ENCODE measurements around the gene CDC45. TPM values are rescaled to one million over a fixed set of nuclear protein-coding genes. Genes with fewer than 3 reads are reported as not detected.

Gene CDC45
- total RNA-seq, 4 donors from 2014 or later = 0.27 TPM; not detected in 3

DNA sequence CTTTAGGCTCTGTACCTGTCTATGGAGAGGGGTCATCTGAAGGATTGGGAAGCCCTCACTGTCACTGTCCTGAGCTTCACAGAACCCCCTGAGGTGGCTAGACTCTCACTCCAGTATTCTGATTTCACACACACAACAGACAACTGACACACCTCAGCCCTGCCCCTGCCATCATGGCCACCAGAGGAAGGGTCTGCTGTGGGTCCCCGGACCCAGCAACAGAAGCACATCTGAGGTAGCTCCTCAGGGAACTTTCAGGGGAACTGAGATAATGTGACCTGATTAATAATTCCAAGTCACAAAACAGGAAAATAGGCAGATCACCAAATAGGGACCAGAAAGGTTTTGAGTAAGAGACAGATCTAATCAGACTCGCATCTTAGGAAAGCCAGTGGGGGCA, 24.7 kb upstream of the CDC45 start:
- H3K27me3 ChIP-seq = no peaks in the 10 kb centered on the region
- peaks cover 0 to 90% of the 10 kb centered on the region in 2 donors for H3K36me3 ChIP-seq
- peak overlapping the region in 3 of 4 donors; percentile 27 to 43 (median 37) for H3K27ac ChIP-seq
- H3K4me1 ChIP-seq = no peaks in the 10 kb centered on the region
- no peak overlapping the region for H3K4me3 ChIP-seq
- ATAC-seq = no peak
- H3K9me3 ChIP-seq = no peaks in the 10 kb centered on the region
- no peak for DNase-seq
- in situ Hi-C loops (cut with MboI; ENCODE audit: low sequenced_read_pairs in 4 of 4) = loop anchor here in 1 of 4 donors (25.0 kb wide), 1 partner anchor 268 kb away; the partner anchor contains the start of gene SLC25A1
- intact Hi-C loops (cut with DNase I; ENCODE audit: low total_unique reads) = no loop called here
- TF ChIP-seq POLR2A (IDR thresholded peaks at IDR 0.05) = no peak
- TF ChIP-seq, protein P1, sequence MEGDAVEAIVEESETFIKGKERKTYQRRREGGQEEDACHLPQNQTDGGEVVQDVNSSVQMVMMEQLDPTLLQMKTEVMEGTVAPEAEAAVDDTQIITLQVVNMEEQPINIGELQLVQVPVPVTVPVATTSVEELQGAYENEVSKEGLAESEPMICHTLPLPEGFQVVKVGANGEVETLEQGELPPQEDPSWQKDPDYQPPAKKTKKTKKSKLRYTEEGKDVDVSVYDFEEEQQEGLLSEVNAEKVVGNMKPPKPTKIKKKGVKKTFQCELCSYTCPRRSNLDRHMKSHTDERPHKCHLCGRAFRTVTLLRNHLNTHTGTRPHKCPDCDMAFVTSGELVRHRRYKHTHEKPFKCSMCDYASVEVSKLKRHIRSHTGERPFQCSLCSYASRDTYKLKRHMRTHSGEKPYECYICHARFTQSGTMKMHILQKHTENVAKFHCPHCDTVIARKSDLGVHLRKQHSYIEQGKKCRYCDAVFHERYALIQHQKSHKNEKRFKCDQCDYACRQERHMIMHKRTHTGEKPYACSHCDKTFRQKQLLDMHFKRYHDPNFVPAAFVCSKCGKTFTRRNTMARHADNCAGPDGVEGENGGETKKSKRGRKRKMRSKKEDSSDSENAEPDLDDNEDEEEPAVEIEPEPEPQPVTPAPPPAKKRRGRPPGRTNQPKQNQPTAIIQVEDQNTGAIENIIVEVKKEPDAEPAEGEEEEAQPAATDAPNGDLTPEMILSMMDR (IDR thresholded peaks at IDR 0.05 in 4 of 5, conservative IDR thresholded peaks at IDR 0.05 in 1 of 5) = no peak

DNA sequence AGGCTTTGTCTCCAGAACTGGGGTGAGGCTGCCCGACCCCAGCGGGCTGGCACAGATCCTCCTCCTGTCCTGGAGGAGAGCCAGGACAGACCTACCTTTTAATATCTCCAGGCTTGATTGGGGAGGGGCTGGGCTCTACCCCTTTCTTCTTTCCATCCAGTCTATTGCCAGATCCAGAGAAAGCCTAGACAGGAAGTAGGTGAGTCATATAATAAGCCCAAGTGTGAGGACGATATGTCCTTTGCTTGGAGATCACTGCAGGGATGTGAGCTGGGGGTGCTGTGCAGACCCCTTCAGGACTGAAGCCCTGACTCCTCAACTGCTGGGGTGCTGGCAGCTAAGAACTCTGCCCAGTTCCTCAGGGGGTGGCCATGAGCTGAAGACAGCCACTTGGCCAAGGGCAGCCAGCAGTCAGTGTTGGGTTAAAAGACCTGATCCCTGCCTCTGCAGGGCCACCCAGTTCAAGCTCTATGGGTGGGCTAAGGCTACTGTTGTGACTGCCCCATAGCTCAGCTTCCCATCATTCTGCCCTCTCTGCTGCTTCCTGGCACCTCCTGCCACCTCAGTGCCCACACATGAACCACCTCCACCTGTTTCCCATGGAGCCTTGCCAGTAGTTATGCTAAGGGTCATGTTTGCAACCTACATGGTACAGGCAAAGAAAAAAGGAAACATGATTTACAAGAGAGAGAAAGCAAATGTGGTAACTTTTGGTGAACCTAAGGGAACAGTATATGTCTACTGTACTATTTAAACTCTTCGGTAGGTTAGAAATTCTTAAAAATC, 23.9 kb upstream of the CDC45 start:
- ATAC-seq (no peak), DNase-seq (no peak)
- intact Hi-C loops (cut with DNase I; ENCODE audit: low total_unique reads) = no loop called here
- Histone ChIP-seq H3K27ac (peak overlapping the region in 3 of 4 donors; percentile 27 to 43 (median 37)), H3K36me3 (peaks cover 0 to 91% of the 10 kb centered on the region in 2 donors), H3K27me3 (no peaks in the 10 kb centered on the region), H3K4me3 (no peak overlapping the region), H3K4me1 (no peaks in the 10 kb centered on the region), H3K9me3 (no peaks in the 10 kb centered on the region)
- in situ Hi-C loops (cut with MboI; ENCODE audit: low sequenced_read_pairs in 4 of 4) = loop anchor here in 1 of 4 donors (25.0 kb wide), 1 partner anchor 268 kb away; the partner anchor contains the start of gene SLC25A1
- TF ChIP-seq, protein P1 (IDR thresholded peaks at IDR 0.05 in 4 of 5, conservative IDR thresholded peaks at IDR 0.05 in 1 of 5) = no peak

DNA sequence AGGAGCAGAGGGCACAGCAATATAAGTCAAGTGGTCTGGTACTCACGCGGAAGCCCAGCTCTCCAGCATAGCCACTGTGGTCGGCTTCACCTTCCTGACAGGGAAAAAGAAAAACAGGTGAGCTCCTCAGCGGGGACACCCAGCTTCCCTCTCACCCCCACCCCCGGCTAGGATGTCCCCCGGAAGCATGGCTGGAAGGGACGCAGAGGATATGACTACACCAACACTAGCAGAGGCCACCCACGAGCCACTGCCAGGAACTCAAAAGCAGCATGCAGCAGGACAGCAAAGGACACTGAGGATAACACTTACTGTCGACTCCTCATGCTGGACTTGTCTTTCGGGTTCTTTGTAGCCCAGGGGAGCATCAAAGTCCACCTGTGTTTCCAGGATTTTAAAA, 23.2 kb upstream of the CDC45 start:
- no peaks in the 10 kb centered on the region for H3K9me3 ChIP-seq
- no peaks in the 10 kb centered on the region for H3K27me3 ChIP-seq
- intact Hi-C loops (cut with DNase I; ENCODE audit: low total_unique reads) (no loop called here), in situ Hi-C loops (cut with MboI; ENCODE audit: low sequenced_read_pairs in 4 of 4) (loop anchor here in 1 of 4 donors (25.0 kb wide), 1 partner anchor 269 kb away; the partner anchor contains the start of gene SLC25A1)
- H3K27ac ChIP-seq = no peak overlapping the region
- no peaks in the 10 kb centered on the region for H3K4me1 ChIP-seq
- peaks cover 0 to 95% of the 10 kb centered on the region in 2 donors for H3K36me3 ChIP-seq
- ATAC-seq (no peak), DNase-seq (no peak)
- H3K4me3 ChIP-seq = no peak overlapping the region
- TF ChIP-seq, protein P1 (IDR thresholded peaks at IDR 0.05 in 4 of 5, conservative IDR thresholded peaks at IDR 0.05 in 1 of 5) = no peak
- no peak for TF ChIP-seq POLR2A (IDR thresholded peaks at IDR 0.05)

DNA sequence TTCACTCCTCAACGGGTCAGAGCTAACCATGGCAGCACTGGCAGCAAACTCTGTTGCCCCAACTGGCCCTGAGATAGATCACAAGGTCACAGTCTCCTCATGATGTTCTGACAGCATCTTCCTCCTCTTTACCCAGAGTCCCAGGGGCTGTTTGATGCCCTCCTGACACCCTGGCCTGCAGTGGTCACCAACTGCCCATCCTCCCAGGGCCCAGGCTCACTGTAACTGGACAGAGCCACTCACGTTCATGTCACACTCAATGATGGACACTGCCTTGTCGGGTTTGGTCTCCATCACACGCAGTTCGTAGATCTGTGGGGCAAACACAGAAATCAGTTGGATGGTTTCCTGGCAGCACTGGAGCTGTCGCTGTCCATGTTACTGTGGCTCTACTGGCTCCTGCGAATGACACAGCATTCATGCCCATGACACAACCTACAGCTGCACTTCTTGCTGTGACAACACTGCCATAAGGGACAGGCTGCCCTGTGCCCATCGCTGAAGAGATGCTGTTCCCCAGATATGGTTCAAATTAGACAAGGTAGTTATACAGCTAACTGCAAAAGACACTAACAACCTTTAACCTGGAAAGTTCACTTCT, 21.8 kb upstream of the CDC45 start:
- Histone ChIP-seq H3K27me3 (no peaks in the 10 kb centered on the region), H3K27ac (no peak overlapping the region), H3K9me3 (no peaks in the 10 kb centered on the region), H3K4me1 (no peaks in the 10 kb centered on the region), H3K4me3 (no peak overlapping the region), H3K36me3 (peaks cover 0 to 95% of the 10 kb centered on the region in 2 donors)
- ATAC-seq (no peak), DNase-seq (no peak)
- intact Hi-C loops (cut with DNase I; ENCODE audit: low total_unique reads) (no loop called here), in situ Hi-C loops (cut with MboI; ENCODE audit: low sequenced_read_pairs in 4 of 4) (loop anchor here in 1 of 4 donors (25.0 kb wide), 1 partner anchor 271 kb away; the partner anchor contains the start of gene SLC25A1)
- no peak for TF ChIP-seq POLR2A (IDR thresholded peaks at IDR 0.05)
- TF ChIP-seq, protein P1 (IDR thresholded peaks at IDR 0.05 in 4 of 5, conservative IDR thresholded peaks at IDR 0.05 in 1 of 5) = no peak
